PC-9 (cell line): Measurements from ENCODE around the gene IVL.

Experiments
- EZH2 ChIP-seq: fragments of 200-600 bp; sonication (generic); IDR thresholded peaks from 2 replicates; pipeline ENCODE4 v1.8.0; 2017; ENCODE audit warnings: antibody characterized with exemption, low read depth
- TF ChIP-seq, protein P1 (sequence below): fragments of 200-600 bp; sonication (generic); conservative IDR thresholded peaks from 2 replicates; pipeline ENCODE4 v1.6.1; 2017; ENCODE audit warnings: mixed run types, antibody characterized with exemption, mild to moderate bottlenecking, moderate library complexity

GRCh38 chr1:152861374-152861773, 47.0 kb upstream of the IVL start:
- TF ChIP-seq, protein P1, sequence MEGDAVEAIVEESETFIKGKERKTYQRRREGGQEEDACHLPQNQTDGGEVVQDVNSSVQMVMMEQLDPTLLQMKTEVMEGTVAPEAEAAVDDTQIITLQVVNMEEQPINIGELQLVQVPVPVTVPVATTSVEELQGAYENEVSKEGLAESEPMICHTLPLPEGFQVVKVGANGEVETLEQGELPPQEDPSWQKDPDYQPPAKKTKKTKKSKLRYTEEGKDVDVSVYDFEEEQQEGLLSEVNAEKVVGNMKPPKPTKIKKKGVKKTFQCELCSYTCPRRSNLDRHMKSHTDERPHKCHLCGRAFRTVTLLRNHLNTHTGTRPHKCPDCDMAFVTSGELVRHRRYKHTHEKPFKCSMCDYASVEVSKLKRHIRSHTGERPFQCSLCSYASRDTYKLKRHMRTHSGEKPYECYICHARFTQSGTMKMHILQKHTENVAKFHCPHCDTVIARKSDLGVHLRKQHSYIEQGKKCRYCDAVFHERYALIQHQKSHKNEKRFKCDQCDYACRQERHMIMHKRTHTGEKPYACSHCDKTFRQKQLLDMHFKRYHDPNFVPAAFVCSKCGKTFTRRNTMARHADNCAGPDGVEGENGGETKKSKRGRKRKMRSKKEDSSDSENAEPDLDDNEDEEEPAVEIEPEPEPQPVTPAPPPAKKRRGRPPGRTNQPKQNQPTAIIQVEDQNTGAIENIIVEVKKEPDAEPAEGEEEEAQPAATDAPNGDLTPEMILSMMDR, result no peak
- TF ChIP-seq EZH2, result no peak
